ENCODE data around the gene SMIM5. TPM values are rescaled to one million over a fixed set of nuclear protein-coding genes. Genes with fewer than 3 reads are reported as not detected.

Gene SMIM5
- total RNA-seq, 1 experiment from 2014 or later: 0.24 TPM

DNA sequence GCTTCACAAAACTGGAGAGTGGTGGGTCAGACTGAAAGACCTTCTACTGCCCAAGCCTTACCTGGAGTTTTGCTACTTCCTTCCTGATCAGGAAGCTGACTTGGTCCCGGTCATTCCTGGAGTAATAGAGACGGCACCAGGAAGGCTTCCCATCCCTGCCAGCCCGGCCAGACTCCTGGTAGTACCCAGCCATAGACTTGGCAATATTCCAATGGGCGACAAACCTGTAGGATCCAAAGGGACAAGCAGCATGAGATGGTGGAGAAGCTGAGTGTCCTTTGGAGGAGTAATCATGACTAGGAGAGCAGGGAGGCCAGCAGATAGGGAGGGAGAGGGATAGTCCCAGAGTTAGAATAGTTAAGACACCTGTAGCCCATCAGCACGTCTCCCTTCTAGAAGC, 25.0 kb downstream of the SMIM5 start:
- Histone ChIP-seq H4K20me1 (ENCODE audit: control insufficient read depth, insufficient read depth, insufficient read length) (no peaks in the 10 kb centered on the region), H3K4me2 (ENCODE audit: insufficient read depth, insufficient read length, low read length) (no peak overlapping the region), H2BK5ac (ENCODE audit: insufficient read length, low read length) (no peak overlapping the region), H2BK15ac (ENCODE audit: low read depth, low read length) (no peak overlapping the region), H3K4me1 (ENCODE audit: insufficient read depth, low read length) (no peaks in the 10 kb centered on the region), H4K5ac (ENCODE audit: insufficient read length, low read depth, low read length) (no peak overlapping the region), H3K9ac (ENCODE audit: extremely low read depth, insufficient read length, low read length) (no peak overlapping the region), H3K27ac (ENCODE audit: insufficient read length, low read depth, low read length) (no peak overlapping the region), H3T11ph (ENCODE audit: low read length) (no peak overlapping the region), H3K23me2 (ENCODE audit: insufficient read length, low read depth, low read length, poor library complexity, severe bottlenecking) (no peaks in the 10 kb centered on the region), H3K14ac (ENCODE audit: insufficient read depth, low read length) (no peak overlapping the region), H2BK12ac (ENCODE audit: insufficient read length, low read depth, low read length) (no peak overlapping the region), H2AFZ (ENCODE audit: low read length) (no peak overlapping the region), H3K18ac (ENCODE audit: insufficient read length, low read depth, low read length) (no peak overlapping the region), H3K23ac (ENCODE audit: insufficient read length, low read depth, low read length) (no peak overlapping the region), H4K91ac (ENCODE audit: insufficient read length, low read depth, low read length) (no peak overlapping the region), H2BK120ac (ENCODE audit: low read depth, low read length, poor library complexity, severe bottlenecking) (no peak overlapping the region), H3K79me1 (ENCODE audit: insufficient read depth, low read depth, low read length, poor library complexity, severe bottlenecking) (no peaks in the 10 kb centered on the region), H3K27me3 (ENCODE audit: insufficient read depth, low read length) (no peaks in the 10 kb centered on the region), H3K79me2 (ENCODE audit: insufficient read depth, low read length) (no peaks in the 10 kb centered on the region), H2BK20ac (ENCODE audit: low read depth, low read length, poor library complexity, severe bottlenecking) (no peak overlapping the region), H3K9me3 (ENCODE audit: control insufficient read depth, low read depth, low read length) (no peaks in the 10 kb centered on the region), H4K8ac (replicated peaks; ENCODE audit: insufficient read length, low read depth, low read length) (no peak overlapping the region), H2AK5ac (ENCODE audit: insufficient read length, low read length) (no peak overlapping the region), H3K4ac (ENCODE audit: low read depth, low read length) (no peak overlapping the region), H3K56ac (ENCODE audit: insufficient read length, low read depth, low read length) (no peak overlapping the region)
- Mint-ChIP-seq H3K36me3 (ENCODE audit: insufficient read depth in 1 of 3, low read depth in 3 of 3) (peaks cover 4 to 49% (median 39%) of the 10 kb centered on the region in 3 experiments; a peak in 6 of 7 replicates), H3K4me3 (no peak overlapping the region; a peak in 1 of 5 replicates), H3K27ac (no peak overlapping the region), H3K27me3 (ENCODE audit: low read depth) (no peaks in the 10 kb centered on the region), H3K4me1 (no peaks in the 10 kb centered on the region), H3K9me3 (no peaks in the 10 kb centered on the region)
- DNase-seq: no peak
- TF ChIP-seq, protein P1, sequence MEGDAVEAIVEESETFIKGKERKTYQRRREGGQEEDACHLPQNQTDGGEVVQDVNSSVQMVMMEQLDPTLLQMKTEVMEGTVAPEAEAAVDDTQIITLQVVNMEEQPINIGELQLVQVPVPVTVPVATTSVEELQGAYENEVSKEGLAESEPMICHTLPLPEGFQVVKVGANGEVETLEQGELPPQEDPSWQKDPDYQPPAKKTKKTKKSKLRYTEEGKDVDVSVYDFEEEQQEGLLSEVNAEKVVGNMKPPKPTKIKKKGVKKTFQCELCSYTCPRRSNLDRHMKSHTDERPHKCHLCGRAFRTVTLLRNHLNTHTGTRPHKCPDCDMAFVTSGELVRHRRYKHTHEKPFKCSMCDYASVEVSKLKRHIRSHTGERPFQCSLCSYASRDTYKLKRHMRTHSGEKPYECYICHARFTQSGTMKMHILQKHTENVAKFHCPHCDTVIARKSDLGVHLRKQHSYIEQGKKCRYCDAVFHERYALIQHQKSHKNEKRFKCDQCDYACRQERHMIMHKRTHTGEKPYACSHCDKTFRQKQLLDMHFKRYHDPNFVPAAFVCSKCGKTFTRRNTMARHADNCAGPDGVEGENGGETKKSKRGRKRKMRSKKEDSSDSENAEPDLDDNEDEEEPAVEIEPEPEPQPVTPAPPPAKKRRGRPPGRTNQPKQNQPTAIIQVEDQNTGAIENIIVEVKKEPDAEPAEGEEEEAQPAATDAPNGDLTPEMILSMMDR (conservative IDR thresholded peaks at IDR 0.05): no peak
- WGBS (ENCODE audit: extremely low coverage, insufficient read length, low lambda C conversion rate): no CpG with 5 or more reads among the region's 5 CpGs

All from H9 (cell line).